ENCODE data around the gene FUT1.

Gene FUT1

DNA sequence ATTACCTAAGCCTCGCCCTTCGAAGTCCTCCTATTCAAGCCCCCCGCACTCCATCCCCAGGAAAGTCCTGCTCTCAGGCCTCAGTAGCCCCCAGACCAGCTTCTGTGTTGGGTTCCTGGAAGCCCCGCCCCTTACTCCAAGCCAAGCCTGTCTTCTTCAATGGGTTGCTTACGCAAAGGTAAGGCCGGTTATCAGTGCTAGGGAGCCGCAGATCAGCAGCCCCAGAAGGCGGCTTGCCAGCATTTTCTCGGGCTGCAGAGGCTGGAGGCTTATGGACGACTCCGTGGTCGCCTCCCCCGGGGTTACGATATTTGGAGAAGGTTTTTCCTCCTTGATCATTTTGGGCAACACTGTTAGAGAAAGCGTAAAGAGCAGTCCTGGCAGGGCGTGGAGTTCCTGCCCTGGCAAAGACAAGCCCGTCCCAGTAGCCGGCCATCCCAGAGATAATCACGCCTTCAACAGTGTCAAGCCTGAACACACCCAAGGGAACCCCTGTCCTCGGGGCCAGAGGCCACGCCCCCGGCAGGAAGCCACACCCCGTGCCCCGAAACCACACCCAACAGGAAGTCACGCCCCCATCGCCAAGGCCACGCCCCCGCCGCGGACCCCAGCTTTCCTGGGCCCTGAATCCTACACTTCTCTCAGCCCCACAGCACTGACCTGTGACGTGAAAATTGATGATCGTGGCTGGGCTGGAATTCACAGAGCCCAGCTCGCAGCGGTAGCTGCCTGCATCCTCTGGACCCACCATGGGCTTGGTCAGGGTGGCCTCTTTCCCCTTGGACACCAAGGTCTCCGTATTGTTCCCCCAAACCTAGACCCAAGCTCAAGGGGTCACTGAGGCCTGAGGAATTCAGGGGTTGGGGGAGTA lies 11.1 kb downstream of the FUT1 start:
- in situ Hi-C loops (cut with MboI; ENCODE audit: low sequenced_read_pairs) = no loop called here

- in situ Hi-C loops (cut with MboI; ENCODE audit: low sequenced_read_pairs) = no loop called here
Measured at GRCh38 chr19:48740164-48740972, 12.1 kb downstream of the FUT1 start, which contains the start of gene RASIP1. Gene RASIP1 (minus strand): TSS chr19:48740610. CDS start chr19:48740282, 328 bp downstream.

DNA sequence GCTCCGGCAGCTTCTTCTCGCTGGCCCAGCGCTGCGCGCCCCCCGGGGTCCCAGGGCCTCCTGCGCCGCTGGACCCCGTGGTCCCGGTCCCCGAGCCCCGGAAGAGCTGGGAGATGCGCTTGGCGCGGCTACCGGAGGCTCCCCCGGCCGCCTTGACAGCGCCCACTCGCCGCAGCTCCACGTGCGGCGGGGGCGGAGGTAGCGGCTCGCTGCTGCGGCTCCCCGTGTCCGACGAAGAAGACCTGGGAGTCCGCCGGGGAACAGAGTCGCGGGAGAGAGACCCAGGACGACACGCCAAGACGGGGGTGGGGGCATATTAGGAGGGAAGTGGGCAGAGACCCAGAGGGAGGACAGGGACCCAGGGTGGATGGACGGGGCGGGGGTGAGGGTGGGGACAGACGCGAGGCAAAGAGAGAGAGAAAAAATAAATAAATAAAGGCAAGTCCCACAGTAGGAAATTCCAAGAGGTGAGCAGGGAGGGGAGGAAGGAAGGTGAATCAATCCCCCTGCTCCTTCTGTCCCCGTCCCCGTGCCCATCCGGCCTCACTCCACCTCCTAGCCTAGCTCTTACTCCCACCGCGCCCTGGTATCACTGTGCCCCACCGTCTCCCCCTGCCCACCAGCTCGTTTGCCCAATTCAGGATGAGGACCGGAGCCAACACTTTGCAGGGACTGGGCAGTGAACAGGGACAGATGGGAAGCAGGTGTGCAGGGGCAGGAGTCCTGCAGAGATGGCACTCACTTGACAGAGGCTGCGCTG lies 12.9 kb downstream of the FUT1 start:
- in situ Hi-C loops (cut with MboI; ENCODE audit: low sequenced_read_pairs) = no loop called here

- in situ Hi-C loops (cut with MboI; ENCODE audit: low sequenced_read_pairs) = no loop called here
Measured at GRCh38 chr19:48738557-48739403, 13.7 kb downstream of the FUT1 start.

DNA sequence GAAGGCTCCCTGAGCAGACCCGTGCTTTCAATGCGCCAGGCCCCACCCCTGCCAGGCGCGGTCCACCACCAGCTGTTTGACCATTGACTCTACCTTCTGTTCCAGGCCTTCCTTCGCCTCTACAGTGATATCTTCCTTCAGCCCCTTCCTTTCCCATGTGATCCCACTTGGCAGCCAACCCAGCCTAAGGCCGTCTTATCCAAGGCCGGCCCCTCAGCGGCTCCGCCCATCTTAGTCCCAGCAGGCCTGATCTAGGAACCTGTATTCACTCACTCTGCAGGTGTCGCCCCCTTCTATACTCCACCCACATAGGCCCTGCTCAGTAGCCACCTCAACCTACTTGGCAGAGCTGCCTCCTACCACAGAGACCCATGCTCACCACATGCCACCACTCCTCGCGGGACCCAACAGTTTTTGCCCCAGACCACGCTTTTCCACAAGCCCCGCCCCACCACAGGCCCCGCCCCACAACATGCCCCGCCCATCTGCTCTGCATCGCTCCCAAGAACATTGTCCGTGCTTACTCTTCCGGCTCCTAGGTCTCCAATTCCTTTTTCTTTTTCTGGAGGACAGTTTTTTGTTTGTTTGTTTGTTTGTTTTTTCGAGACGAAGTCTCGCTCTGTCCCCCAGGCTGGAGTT lies 15.0 kb downstream of the FUT1 start:
- in situ Hi-C loops (cut with MboI; ENCODE audit: low sequenced_read_pairs) = no loop called here

DNA sequence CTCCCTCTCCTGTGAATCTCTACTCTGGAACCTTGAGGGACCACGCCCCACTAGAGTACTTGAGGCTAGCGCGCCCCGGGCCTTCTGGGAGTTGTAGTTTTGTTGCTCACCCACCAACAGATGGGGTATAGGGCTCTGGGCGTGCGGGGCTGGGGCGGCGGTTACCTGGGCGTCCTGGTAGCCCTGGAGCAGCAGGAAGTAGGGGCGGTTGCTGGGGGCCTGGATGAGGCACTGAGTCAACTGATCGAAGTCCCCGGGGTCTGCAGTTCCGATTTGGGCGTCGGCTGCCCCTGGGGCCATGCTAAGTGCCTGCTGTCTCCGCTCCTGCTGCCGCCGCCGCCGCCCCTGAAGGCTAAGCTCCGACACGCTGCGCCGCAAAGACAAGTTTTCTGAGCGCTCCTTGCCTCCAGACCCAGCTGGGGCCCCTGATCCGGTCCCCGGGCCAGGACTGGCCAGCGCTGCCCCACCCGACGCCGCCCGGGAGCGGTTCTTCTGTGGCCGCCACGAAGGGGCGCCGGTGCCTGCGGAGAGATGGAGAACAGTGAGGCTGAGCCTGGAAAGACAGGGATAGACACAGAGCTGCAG lies 17.3 kb downstream of the FUT1 start:
- in situ Hi-C loops (cut with MboI; ENCODE audit: low sequenced_read_pairs) = no loop called here

GRCh38 chr19:48734625-48735024 lies 17.8 kb downstream of the FUT1 start:
- in situ Hi-C loops (cut with MboI; ENCODE audit: low sequenced_read_pairs) = no loop called here

GRCh38 chr19:48731452-48731851 lies 21.0 kb downstream of the FUT1 start:
- in situ Hi-C loops (cut with MboI; ENCODE audit: low sequenced_read_pairs) = no loop called here

- in situ Hi-C loops (cut with MboI; ENCODE audit: low sequenced_read_pairs) = no loop called here
Measured at GRCh38 chr19:48728911-48729664, 23.4 kb downstream of the FUT1 start.

DNA sequence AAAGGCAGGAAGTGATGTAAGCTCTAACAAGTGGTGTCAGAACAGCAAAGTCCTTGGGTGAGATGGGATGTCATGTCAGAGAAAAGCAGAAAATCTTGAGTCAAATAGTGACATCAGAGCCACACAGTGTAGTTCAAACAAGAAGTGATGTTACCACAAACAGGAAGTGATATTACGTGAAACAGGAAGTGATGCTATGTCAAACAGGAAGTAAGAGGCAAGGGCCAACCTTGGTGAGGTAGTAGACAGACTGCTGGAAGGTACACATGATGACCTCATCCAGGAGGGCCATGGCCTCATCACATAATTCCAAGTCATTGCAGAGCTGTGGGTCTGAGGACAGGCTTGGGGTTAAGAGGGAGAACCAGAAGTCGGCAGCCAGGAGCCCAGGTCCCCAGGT lies 25.9 kb downstream of the FUT1 start:
- in situ Hi-C loops (cut with MboI; ENCODE audit: low sequenced_read_pairs) = no loop called here

DNA sequence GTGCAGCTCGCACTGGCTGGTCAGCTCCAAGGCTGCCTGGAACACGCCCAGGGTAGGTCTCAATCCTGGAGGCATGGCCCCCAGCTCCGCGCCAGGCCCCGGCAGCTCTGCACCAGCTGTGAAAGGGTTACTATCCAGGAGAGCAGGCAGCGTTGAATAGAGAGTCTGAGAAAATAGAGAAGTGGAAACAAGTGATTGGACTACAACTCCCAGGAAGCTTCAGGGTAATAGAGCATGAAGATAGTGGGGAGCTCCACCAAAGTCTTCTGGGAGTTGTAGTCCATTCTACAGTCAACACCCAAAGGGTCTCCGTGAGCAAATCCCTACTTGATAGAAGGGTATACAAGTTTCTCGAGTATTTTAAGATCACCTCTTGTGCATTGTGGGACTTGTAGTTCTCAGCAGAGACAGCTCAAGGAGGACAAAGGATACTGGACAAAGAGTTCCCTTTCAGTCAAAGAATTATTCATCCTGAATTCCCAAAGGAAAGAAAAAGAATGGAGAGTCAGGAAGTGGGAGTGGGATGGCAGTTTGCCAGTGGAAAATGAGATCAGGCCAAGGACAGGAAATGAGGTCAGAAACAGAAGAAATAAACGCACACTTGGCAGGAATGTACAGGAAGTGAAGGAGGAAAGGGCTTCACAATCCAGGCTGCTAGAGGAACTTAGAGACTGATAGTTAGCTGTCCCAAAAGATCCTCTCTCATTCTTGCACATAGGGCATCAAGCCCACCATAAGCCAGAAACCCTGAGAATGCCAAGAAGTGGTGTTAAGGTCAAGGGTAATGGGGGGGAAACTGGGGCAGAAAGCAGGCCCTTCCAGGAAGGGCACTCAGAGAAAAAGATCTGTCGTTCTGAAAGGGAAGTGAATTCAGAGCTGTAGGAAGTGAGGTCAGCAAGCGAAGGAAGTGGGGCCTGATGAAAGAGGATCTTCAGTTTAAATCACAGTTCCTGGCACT lies 27.4 kb downstream of the FUT1 start:
- in situ Hi-C loops (cut with MboI; ENCODE audit: low sequenced_read_pairs) = no loop called here

DNA sequence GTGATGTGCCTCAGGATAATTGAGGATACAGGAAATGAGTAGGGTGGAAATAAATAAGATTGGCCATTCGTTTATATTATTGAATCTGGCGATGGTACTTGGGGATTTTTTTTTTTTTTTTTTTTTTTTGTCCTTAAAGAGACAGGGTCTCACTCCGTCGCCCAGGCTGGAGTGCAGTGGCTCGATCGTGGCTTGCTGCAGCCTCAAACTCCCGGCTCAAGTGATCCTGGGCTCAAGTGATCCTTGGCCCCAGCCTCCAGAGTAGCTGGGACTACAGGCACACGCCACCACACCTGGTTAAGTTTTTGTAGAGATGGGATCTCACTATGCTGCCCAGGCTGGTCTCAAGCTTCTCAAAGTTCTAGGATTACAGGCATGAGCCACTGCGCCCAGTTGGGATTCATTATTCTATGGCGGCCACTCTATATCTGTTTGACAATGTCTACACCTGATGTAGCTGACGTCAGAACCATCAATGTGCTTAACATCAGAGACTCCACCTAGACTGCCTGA lies 30.2 kb downstream of the FUT1 start:
- in situ Hi-C loops (cut with MboI; ENCODE audit: low sequenced_read_pairs) = no loop called here

DNA sequence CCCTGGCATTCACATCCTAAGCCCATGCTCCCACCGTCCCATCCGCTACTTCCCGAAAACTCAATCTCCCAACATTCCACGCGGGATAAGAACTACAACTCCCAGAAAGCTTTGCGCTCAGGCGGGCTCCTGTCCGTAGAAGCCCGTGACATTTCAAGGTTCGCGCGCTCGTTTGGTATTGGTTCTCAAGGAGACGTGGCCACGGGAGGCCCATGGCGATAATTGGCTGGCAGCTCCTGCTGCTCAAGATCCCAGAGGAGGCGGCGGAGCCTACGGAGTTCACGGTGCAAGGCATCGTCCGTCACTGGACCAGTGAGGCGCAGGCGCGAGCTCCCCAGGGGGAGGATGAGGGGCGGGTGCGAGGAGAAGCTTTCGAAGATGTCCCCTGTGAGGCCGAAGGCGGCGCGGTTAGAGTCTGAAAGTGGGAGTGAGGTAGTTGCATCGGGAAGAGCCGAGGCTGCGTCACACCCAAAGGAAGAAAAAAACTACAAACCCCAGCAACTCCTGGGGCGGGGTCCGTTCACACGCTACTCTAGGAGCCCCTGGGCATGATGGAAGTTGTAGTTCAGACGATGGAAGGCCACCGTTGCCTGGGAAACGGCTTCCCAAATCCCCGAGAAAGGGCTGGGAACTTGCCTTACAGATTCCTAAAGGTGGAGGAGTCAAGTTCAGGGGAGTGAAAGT lies 31.7 kb downstream of the FUT1 start:
- in situ Hi-C loops (cut with MboI; ENCODE audit: low sequenced_read_pairs) = no loop called here

GRCh38 chr19:48720251-48720612 lies 32.2 kb downstream of the FUT1 start:
- in situ Hi-C loops (cut with MboI; ENCODE audit: low sequenced_read_pairs) = no loop called here

GRCh38 chr19:48719263-48720171 lies 32.9 kb downstream of the FUT1 start, which contains the start of gene MAMSTR:
Gene MAMSTR (minus strand): TSS chr19:48719725. CDS start chr19:48719031, 694 bp downstream.
- in situ Hi-C loops (cut with MboI; ENCODE audit: low sequenced_read_pairs) = no loop called here

Measured in hTERT RPE-1 (cell line).